ENCODE measurements around the gene DOK5. TPM values are rescaled to one million over a fixed set of nuclear protein-coding genes. Genes with fewer than 3 reads are reported as not detected.

The DOK5 gene
- polyA plus RNA-seq, 1 of the 3 experiments (the other 2 are of a cell fraction) = 12.4 TPM

- TF ChIP-seq REST (IDR thresholded peaks at IDR 0.05; ENCODE audit: low read depth, low read length) = no peak
- TF ChIP-seq USF1 (IDR thresholded peaks at IDR 0.05; ENCODE audit: borderline replicate concordance, low read depth) = no peak
- no peak for TF ChIP-seq EP300 (IDR thresholded peaks at IDR 0.05; ENCODE audit: borderline replicate concordance in 1 of 2, low read depth in 1 of 2, low read length in 1 of 2)
Measured at GRCh38 chr20:54545676-54546358, 70.4 kb downstream of the DOK5 start (continued).

- peaks cover 34% of the 10 kb centered on the region for H3F3A ChIP-seq (replicated peaks; ENCODE audit: insufficient read depth)
- H3K4me3 ChIP-seq (ENCODE audit: low read depth in 2 of 2, low read length in 1 of 2) = no peak overlapping the region
- peak overlapping the region; percentile 38; the same call in 1 of the 2 replicates for H2AFZ ChIP-seq (ENCODE audit: low read depth)
- POLR2A ChIA-PET = no interaction called here
- H3K27ac ChIP-seq (ENCODE audit: low read depth in 2 of 2, low read length in 1 of 2) = peak overlapping the region in 1 of 2 experiments; percentile 87; a peak in 3 of 4 replicates
- H3K9me3 ChIP-seq = no peaks in the 10 kb centered on the region
- H3K36me3 ChIP-seq (replicated peaks in 1 of 2; ENCODE audit: control insufficient read depth in 1 of 2, insufficient read depth in 2 of 2, low read length in 1 of 2) = peaks cover 0 to under 1% of the 10 kb centered on the region in 2 experiments
- peaks cover 16% of the 10 kb centered on the region for H3K79me2 ChIP-seq (ENCODE audit: insufficient read depth)
- H3K4me1 ChIP-seq (ENCODE audit: control insufficient read depth in 1 of 2, insufficient read depth in 2 of 2, low read depth in 1 of 2, low read length in 1 of 2) = peaks cover 0 to 12% of the 10 kb centered on the region in 2 experiments; a peak in 1 of 4 replicates
- 18% methylated on average over 8 of the region's 8 CpGs for WGBS (ENCODE audit: low lambda C conversion rate)
- TF ChIP-seq YY1 (IDR thresholded peaks at IDR 0.05; ENCODE audit: low read depth) (no peak), EP300 (IDR thresholded peaks at IDR 0.05; ENCODE audit: borderline replicate concordance in 1 of 2, low read depth in 1 of 2, low read length in 1 of 2) (no peak), ELF1 (IDR thresholded peaks at IDR 0.05) (no peak), ZBTB33 (IDR thresholded peaks at IDR 0.05; ENCODE audit: borderline replicate concordance, low read depth) (no peak), PBX3 (IDR thresholded peaks at IDR 0.05) (no peak), CTCF (IDR thresholded peaks at IDR 0.05) (no peak), RXRA (IDR thresholded peaks at IDR 0.05; ENCODE audit: borderline replicate concordance, low read depth) (no peak), MEF2A (IDR thresholded peaks at IDR 0.05; ENCODE audit: borderline replicate concordance, low read depth) (no peak), TEAD4 (IDR thresholded peaks at IDR 0.05; ENCODE audit: borderline replicate concordance, insufficient read depth) (no peak), CHD2 (IDR thresholded peaks at IDR 0.05; ENCODE audit: low read length, partially characterized antibody) (no peak)
- no peak for DNase-seq
- no peaks in the 10 kb centered on the region for H3K9me2 ChIP-seq
- peak overlapping the region; percentile 21; the same call in 1 of the 2 replicates for H3K9ac ChIP-seq
- CTCF ChIA-PET = no interaction called here
- peak overlapping the region; percentile 29; the same call in 1 of the 2 replicates for H3K4me2 ChIP-seq
- no peaks in the 10 kb centered on the region for H3K27me3 ChIP-seq (ENCODE audit: insufficient read depth)
- H4K20me1 ChIP-seq (ENCODE audit: insufficient read depth) = no peaks in the 10 kb centered on the region
Measured at GRCh38 chr20:54548849-54549248, 73.5 kb downstream of the DOK5 start.
